Lower lobe of right lung (tissue), 2 donors: ENCODE results near the gene SYNDIG1. TPM values are rescaled to one million over a fixed set of nuclear protein-coding genes. Genes with fewer than 3 reads are reported as not detected.

Experiments
- ATAC-seq, 2 donors: fragments of 200-7000 bp; cut with Tn5 transposase; one replicate each; pipeline ENCODE4 v1.9.1; 2020 to 2022; ENCODE audit warnings: mild to moderate bottlenecking in 2 of 2, moderate library complexity in 2 of 2
- DNase-seq: peaks from one replicate; pipeline ENCODE4 v3.0.0-alpha.2; 2020
- H3K27ac ChIP-seq: fragments of 200-600 bp; one replicate; pipeline ENCODE4 v1.8.0; 2022
- H3K27me3 ChIP-seq: fragments of 200-600 bp; one replicate; pipeline ENCODE4 v1.8.0; 2022; ENCODE audit warnings: low read depth
- H3K36me3 ChIP-seq: fragments of 200-600 bp; one replicate; pipeline ENCODE4 v1.8.0; 2022; ENCODE audit warnings: mild to moderate bottlenecking
- H3K4me1 ChIP-seq: fragments of 200-600 bp; one replicate; pipeline ENCODE4 v1.8.0; 2022
- H3K4me3 ChIP-seq: fragments of 200-600 bp; one replicate; pipeline ENCODE4 v1.8.0; 2022; ENCODE audit warnings: mild to moderate bottlenecking
- H3K9me3 ChIP-seq: fragments of 200-600 bp; one replicate; pipeline ENCODE4 v1.8.0; 2022
- intact Hi-C: fragments of 100-400 bp; cut with DNase I; formaldehyde crosslinking; loops from one replicate; pipeline ENCODE4 v1.11.0; 2022
- total RNA-seq: library from RNA; stranded (reverse); fragmentation: NEBNext Ultra II Directional; extraction: Animal tissue kit (Norgen Biotek cat#: 25700); gene quantifications from one replicate; pipeline ENCODE4 v1.2.1, GENCODE V29; 2021
- TF ChIP-seq, protein P1 (sequence below): fragments of 200-600 bp; IDR thresholded peaks from one replicate; pipeline ENCODE4 v1.8.0; 2022; ENCODE audit warnings: antibody characterized with exemption, mild to moderate bottlenecking
- donor health status: DM: no; HTN: yes; CAD: no; lungs with severe emphysema.

The SYNDIG1 gene
- total RNA-seq, 1 donor from 2014 or later = 0.15 TPM

GRCh38 chr20:24449026-24449720 is 20.3 kb upstream of the SYNDIG1 start:
- Histone ChIP-seq H3K27ac (no peak overlapping the region), H3K27me3 (peaks cover 3% of the 10 kb centered on the region), H3K36me3 (no peaks in the 10 kb centered on the region), H3K4me1 (no peaks in the 10 kb centered on the region), H3K9me3 (no peaks in the 10 kb centered on the region), H3K4me3 (no peak overlapping the region)
- no peak for ATAC-seq
- TF ChIP-seq, protein P1, sequence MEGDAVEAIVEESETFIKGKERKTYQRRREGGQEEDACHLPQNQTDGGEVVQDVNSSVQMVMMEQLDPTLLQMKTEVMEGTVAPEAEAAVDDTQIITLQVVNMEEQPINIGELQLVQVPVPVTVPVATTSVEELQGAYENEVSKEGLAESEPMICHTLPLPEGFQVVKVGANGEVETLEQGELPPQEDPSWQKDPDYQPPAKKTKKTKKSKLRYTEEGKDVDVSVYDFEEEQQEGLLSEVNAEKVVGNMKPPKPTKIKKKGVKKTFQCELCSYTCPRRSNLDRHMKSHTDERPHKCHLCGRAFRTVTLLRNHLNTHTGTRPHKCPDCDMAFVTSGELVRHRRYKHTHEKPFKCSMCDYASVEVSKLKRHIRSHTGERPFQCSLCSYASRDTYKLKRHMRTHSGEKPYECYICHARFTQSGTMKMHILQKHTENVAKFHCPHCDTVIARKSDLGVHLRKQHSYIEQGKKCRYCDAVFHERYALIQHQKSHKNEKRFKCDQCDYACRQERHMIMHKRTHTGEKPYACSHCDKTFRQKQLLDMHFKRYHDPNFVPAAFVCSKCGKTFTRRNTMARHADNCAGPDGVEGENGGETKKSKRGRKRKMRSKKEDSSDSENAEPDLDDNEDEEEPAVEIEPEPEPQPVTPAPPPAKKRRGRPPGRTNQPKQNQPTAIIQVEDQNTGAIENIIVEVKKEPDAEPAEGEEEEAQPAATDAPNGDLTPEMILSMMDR = no peak
- no peak for DNase-seq
- intact Hi-C loops = no loop called here

- no peak overlapping the region for H3K4me3 ChIP-seq
- TF ChIP-seq, protein P1 = no peak
- intact Hi-C loops = no loop called here
- no peaks in the 10 kb centered on the region for H3K4me1 ChIP-seq
- peaks cover 7% of the 10 kb centered on the region for H3K27me3 ChIP-seq
- H3K9me3 ChIP-seq = no peaks in the 10 kb centered on the region
- no peaks in the 10 kb centered on the region for H3K36me3 ChIP-seq
- DNase-seq (no peak), ATAC-seq (no peak)
- no peak overlapping the region for H3K27ac ChIP-seq
These were observed 19.3 kb upstream of the SYNDIG1 start for GRCh38 chr20:24450177-24450576.

DNA sequence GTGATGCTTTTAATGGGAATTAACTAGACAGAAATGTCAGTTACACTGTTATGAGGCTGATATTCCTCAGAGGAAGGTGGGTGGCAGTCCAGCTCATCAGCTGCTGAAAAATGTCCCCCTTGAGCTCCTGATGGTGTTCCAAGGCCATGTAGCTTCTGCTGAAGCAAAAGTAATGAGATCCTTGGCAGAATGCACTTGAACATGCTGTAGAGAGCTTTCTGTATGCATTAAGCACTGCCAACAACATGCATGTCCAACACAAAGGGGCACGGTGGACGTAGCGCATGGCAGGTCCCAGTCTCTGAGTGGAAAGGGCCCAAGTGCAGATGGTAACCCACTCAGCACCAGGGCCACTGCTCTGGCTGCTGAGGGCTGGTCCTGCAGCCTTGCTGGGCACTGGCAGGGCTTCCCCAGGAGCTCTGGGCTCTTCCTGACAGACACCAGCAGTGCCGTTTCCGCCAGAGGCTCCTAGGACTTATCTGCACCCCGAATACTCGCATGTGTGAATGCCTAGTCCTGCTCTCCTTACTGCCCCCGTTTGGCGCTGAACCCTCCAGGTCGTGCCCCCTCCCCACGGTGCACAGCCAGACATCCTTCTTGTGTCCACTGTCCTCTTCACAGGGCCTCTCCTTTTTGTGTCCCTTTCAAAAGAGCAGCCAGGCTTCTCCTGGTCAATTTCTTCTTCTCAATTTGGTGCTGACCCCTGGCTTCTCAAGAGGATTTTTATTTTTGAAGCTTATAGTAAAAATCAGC is 18.6 kb upstream of the SYNDIG1 start:
- H3K27me3 ChIP-seq = peaks cover 6% of the 10 kb centered on the region
- H3K4me3 ChIP-seq = no peak overlapping the region
- DNase-seq (no peak), ATAC-seq (no peak)
- no peak overlapping the region for H3K27ac ChIP-seq
- intact Hi-C loops = no loop called here
- H3K9me3 ChIP-seq = no peaks in the 10 kb centered on the region
- H3K36me3 ChIP-seq = no peaks in the 10 kb centered on the region
- H3K4me1 ChIP-seq = no peaks in the 10 kb centered on the region
- TF ChIP-seq, protein P1 = no peak

DNA sequence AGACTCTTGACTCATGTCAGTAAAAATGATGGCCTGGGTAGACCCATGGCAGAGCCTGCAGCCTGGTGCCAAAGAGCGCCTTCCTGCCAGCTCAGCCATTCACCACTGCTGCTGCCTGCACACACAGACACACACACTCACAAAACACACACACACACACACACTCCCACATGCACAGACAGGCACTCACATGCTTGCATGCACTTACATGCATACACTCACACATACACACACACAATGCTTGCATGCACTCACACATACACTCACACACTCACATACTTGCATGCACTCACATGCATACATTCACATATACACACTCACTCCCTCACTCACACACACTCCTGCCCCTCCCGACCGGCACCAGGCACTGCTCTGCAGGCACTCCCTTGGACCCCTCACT is 18.0 kb upstream of the SYNDIG1 start:
- no peak for ATAC-seq
- Histone ChIP-seq H3K36me3 (no peaks in the 10 kb centered on the region), H3K9me3 (no peaks in the 10 kb centered on the region), H3K4me3 (no peak overlapping the region), H3K27ac (no peak overlapping the region), H3K4me1 (no peaks in the 10 kb centered on the region), H3K27me3 (peaks cover 4% of the 10 kb centered on the region)
- no peak for DNase-seq
- TF ChIP-seq, protein P1 = no peak
- intact Hi-C loops = no loop called here

- no peak overlapping the region for H3K27ac ChIP-seq
- no peaks in the 10 kb centered on the region for H3K4me1 ChIP-seq
- no peak for ATAC-seq
- TF ChIP-seq, protein P1 = no peak
- no peaks in the 10 kb centered on the region for H3K36me3 ChIP-seq
- no peak overlapping the region for H3K4me3 ChIP-seq
- no peaks in the 10 kb centered on the region for H3K9me3 ChIP-seq
- intact Hi-C loops = no loop called here
- peaks cover 4% of the 10 kb centered on the region for H3K27me3 ChIP-seq
- DNase-seq = no peak
These were observed 17.4 kb upstream of the SYNDIG1 start for GRCh38 chr20:24452016-24452415.
